HL-60/S4 treated with phorbol 12-myristate 13-acetate at 8.2 ng/mL for 4 days and 3 days (cell line): ENCODE results near the gene MED10.
"Not testable (repeated sequence)": the region's sequence is repeated elsewhere in the genome, so short reads cannot be mapped to it uniquely, and the experiment has no call there.

Source experiments
- in situ Hi-C: fragments of 300-500 bp; cut with MboI; formaldehyde crosslinking; loops from 2 replicates; pipeline ENCODE4 v1.15.0; 2022; ENCODE audit warnings: low sequenced_read_pairs

MED10 gene

GRCh38 chr5:6376974-6377520, 1.3 kb downstream of the MED10 start:
- in situ Hi-C loops = no loop called here

- in situ Hi-C loops = no loop called here
Observed at GRCh38 chr5:6373081-6373846, 5.1 kb downstream of the MED10 start.

GRCh38 chr5:6372251-6373080, 5.9 kb downstream of the MED10 start:
- in situ Hi-C loops = no loop called here

- in situ Hi-C loops = no loop called here
Observed at GRCh38 chr5:6371079-6371810, 7.1 kb downstream of the MED10 start.

- in situ Hi-C loops = no loop called here
Observed at GRCh38 chr5:6370580-6370979, 7.8 kb downstream of the MED10 start.

- in situ Hi-C loops = no loop called here
Observed at GRCh38 chr5:6365977-6366590, 12.3 kb downstream of the MED10 start.

GRCh38 chr5:6365142-6365976, 13.0 kb downstream of the MED10 start:
- in situ Hi-C loops = no loop called here

- in situ Hi-C loops = not testable (repeated sequence)
Observed at GRCh38 chr5:6363454-6364011, 14.8 kb downstream of the MED10 start.

- in situ Hi-C loops = no loop called here
Observed at GRCh38 chr5:6362846-6363245, 15.5 kb downstream of the MED10 start.

GRCh38 chr5:6361101-6361500, 17.2 kb downstream of the MED10 start:
- in situ Hi-C loops = no loop called here

GRCh38 chr5:6360323-6361072, 17.8 kb downstream of the MED10 start:
- in situ Hi-C loops = no loop called here

GRCh38 chr5:6359555-6360322, 18.6 kb downstream of the MED10 start:
- in situ Hi-C loops = no loop called here

GRCh38 chr5:6358434-6358820, 19.9 kb downstream of the MED10 start:
- in situ Hi-C loops = no loop called here

GRCh38 chr5:6357817-6358433, 20.4 kb downstream of the MED10 start:
- in situ Hi-C loops = not testable (repeated sequence)

- in situ Hi-C loops = no loop called here
Observed at GRCh38 chr5:6356578-6357164, 21.7 kb downstream of the MED10 start.

GRCh38 chr5:6355294-6355693, 23.1 kb downstream of the MED10 start:
- in situ Hi-C loops = no loop called here

- in situ Hi-C loops = no loop called here
Observed at GRCh38 chr5:6354848-6355247, 23.5 kb downstream of the MED10 start.
